Hepatocyte (in vitro differentiated cells): ENCODE measurements around the gene ASXL1. TPM values are rescaled to one million over a fixed set of nuclear protein-coding genes. Genes with fewer than 3 reads are reported as not detected.
A peak's percentile ranks its signal among the peaks of the same experiment; 100 is the strongest.

ENCODE experiments used
- DNase-seq: peaks from one replicate; pipeline ENCODE4 v3.0.0-alpha.2; 2016; ENCODE audit warnings: low spot score
- H2AFZ ChIP-seq: fragments of 200-600 bp; sonication (generic); 2 replicates; pipeline ENCODE4 v1.6.0; 2016; ENCODE audit warnings: antibody characterized with exemption, mild to moderate bottlenecking
- H3K27ac ChIP-seq: fragments of 200-600 bp; sonication (generic); 2 replicates; pipeline ENCODE4 v1.5.1; 2016; ENCODE audit warnings: mild to moderate bottlenecking
- H3K27me3 ChIP-seq: fragments of 200-600 bp; sonication (generic); 2 replicates; pipeline ENCODE4 v1.6.1; 2016
- H3K36me3 ChIP-seq: fragments of 200-600 bp; sonication (generic); replicated peaks from 2 replicates; pipeline ENCODE4 v1.5.1; 2016; ENCODE audit warnings: low read depth; ENCODE audit not compliant: insufficient read depth
- H3K4me1 ChIP-seq: fragments of 200-600 bp; sonication (generic); 2 replicates; pipeline ENCODE4 v1.5.1; 2016; ENCODE audit warnings: mild to moderate bottlenecking, moderate library complexity; ENCODE audit not compliant: insufficient read depth
- H3K4me2 ChIP-seq: fragments of 200-600 bp; sonication (generic); 2 replicates; pipeline ENCODE4 v1.6.0; 2016
- H3K4me3 ChIP-seq: fragments of 200-600 bp; sonication (generic); 2 replicates; pipeline ENCODE4 v1.5.1; 2016; ENCODE audit warnings: mild to moderate bottlenecking
- H3K79me2 ChIP-seq: fragments of 200-600 bp; sonication (generic); 2 replicates; pipeline ENCODE4 v1.6.0; 2017; ENCODE audit warnings: mild to moderate bottlenecking
- H3K9me2 ChIP-seq: fragments of 200-600 bp; sonication (generic); replicated peaks from 2 replicates; pipeline ENCODE4 v1.6.0; 2017; ENCODE audit warnings: mild to moderate bottlenecking; ENCODE audit not compliant: insufficient read depth
- H3K9me3 ChIP-seq: fragments of 200-600 bp; sonication (generic); 2 replicates; pipeline ENCODE4 v1.5.1; 2016; ENCODE audit warnings: low read depth, mild to moderate bottlenecking
- H4K20me1 ChIP-seq: fragments of 200-600 bp; sonication (generic); 2 replicates; pipeline ENCODE4 v1.6.0; 2016; ENCODE audit warnings: mild to moderate bottlenecking; ENCODE audit not compliant: insufficient read depth, poor library complexity, severe bottlenecking
- CTCF ChIP-seq: fragments of 200-600 bp; sonication (generic); IDR thresholded peaks from 2 replicates; pipeline ENCODE4 v1.5.1; 2016; ENCODE audit warnings: antibody characterized with exemption, mild to moderate bottlenecking; ENCODE audit not compliant: poor library complexity
- EZH2 ChIP-seq: fragments of 200-600 bp; sonication (generic); IDR thresholded peaks from 2 replicates; pipeline ENCODE4 v1.6.1; 2016; ENCODE audit warnings: antibody characterized with exemption, mild to moderate bottlenecking, borderline replicate concordance
- EZH2phosphoT487 ChIP-seq: fragments of 200-600 bp; sonication (generic); IDR thresholded peaks from one replicate; pipeline ENCODE4 v1.6.1; 2018; ENCODE audit warnings: antibody characterized with exemption, mild to moderate bottlenecking, low read depth, moderate library complexity; ENCODE audit not compliant: unreplicated experiment, severe bottlenecking
- WGBS: methylation state at CpG from one replicate; pipeline ENCODE4 v1.1.6; 2016; ENCODE audit warnings: low lambda C conversion rate; ENCODE audit errors: missing lambda C conversion rate; 5-methylcytosine and 5-hydroxymethylcytosine counted together
- polyA plus RNA-seq: library from polyadenylated mRNA; unstranded; fragments of >200 nt; fragmentation: Nextera tagmentation; extraction: Ambion mirVana; gene quantifications from 2 replicates; pipeline ENCODE4 v1.2.1, GENCODE V29; 2016
- total RNA-seq: library from RNA; depleted of rRNA; stranded (reverse); fragments of >200 nt; gene quantifications from 2 replicates; pipeline ENCODE4 v1.2.3, GENCODE V29; 2014

Gene ASXL1
- total and polyA plus RNA-seq, 2 experiments from 2014 or later: 82.0 to 95.6 TPM

DNA sequence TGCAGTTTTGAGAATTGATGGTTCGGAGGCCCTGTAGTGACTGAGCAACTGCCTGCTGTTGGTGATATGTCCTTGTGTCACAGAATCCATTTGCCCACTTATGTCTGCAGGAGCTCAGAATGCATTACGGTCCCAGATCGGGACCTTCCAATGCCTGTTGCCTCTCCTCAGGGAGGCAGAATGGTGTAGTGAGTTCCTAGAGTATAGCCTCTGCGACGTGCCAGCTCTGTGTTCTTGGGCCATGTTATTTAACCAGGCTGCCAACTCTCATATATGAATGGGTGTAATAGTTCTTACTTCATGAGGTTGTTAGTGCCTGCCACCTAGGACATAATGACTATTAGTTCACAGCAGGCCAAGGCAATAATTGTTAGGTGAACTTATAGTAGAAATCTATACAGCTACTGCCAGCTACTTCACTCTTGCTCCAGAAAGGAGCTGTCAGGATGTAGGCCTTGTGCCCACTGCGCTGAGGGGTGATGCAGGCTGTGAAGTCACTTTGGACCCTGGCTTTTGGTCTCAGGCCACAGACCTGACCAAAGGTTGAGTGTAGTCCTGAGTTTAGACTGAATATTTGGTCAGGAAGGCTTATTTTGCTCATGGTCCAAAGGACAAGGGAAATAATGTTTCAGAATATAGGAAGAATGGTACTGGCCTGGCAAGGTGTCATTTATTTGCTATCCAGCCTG, 82.1 kb downstream of the ASXL1 start:
- Histone ChIP-seq H3K9me2 (no peaks in the 10 kb centered on the region), H3K4me2 (no peak overlapping the region), H3K79me2 (peaks cover 56% of the 10 kb centered on the region), H3K9me3 (no peaks in the 10 kb centered on the region), H2AFZ (no peak overlapping the region), H3K4me1 (peaks cover 9% of the 10 kb centered on the region), H3K36me3 (no peaks in the 10 kb centered on the region), H3K27ac (no peak overlapping the region), H4K20me1 (peaks cover 8% of the 10 kb centered on the region), H3K4me3 (no peak overlapping the region), H3K27me3 (no peaks in the 10 kb centered on the region)
- DNase-seq: peak; percentile 11
- WGBS: 90% methylated on average over 6 of the region's 6 CpGs
- TF ChIP-seq EZH2: no peak
- no peak for TF ChIP-seq EZH2phosphoT487
- TF ChIP-seq CTCF: no peak

DNA sequence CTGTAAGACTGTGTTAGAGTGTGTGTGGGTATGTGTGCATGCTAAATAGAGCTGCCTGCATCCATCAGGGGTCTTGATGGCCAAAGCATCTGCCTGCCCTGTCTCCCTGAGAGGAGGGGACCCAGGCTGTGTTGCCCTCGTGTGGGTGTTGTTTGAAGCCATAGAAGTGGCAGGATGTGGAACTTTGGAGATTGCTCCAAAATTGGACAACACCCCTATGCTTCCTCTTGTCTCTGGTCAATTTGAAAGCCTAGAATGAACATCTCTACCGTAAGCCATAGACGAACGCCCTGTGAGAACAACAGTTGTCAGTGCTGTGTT, 82.6 kb downstream of the ASXL1 start:
- no peak overlapping the region for H2AFZ ChIP-seq
- no peaks in the 10 kb centered on the region for H3K9me3 ChIP-seq
- TF ChIP-seq EZH2 (no peak), CTCF (no peak), EZH2phosphoT487 (no peak)
- H3K36me3 ChIP-seq: no peaks in the 10 kb centered on the region
- no peak overlapping the region for H3K4me2 ChIP-seq
- H3K4me1 ChIP-seq: peaks cover 13% of the 10 kb centered on the region
- H3K27me3 ChIP-seq: no peaks in the 10 kb centered on the region
- peaks cover 8% of the 10 kb centered on the region for H4K20me1 ChIP-seq
- H3K27ac ChIP-seq: peak overlapping the region; percentile 5
- 86% methylated on average over 4 of the region's 4 CpGs for WGBS
- H3K79me2 ChIP-seq: peaks cover 56% of the 10 kb centered on the region
- no peaks in the 10 kb centered on the region for H3K9me2 ChIP-seq
- no peak for DNase-seq
- no peak overlapping the region for H3K4me3 ChIP-seq

- Histone ChIP-seq H3K9me3 (no peaks in the 10 kb centered on the region), H3K79me2 (peaks cover 56% of the 10 kb centered on the region), H3K4me1 (peaks cover 21% of the 10 kb centered on the region), H3K9me2 (no peaks in the 10 kb centered on the region), H4K20me1 (peaks cover 8% of the 10 kb centered on the region), H3K4me3 (no peak overlapping the region), H3K4me2 (no peak overlapping the region), H3K27ac (peak overlapping the region; percentile 5), H2AFZ (no peak overlapping the region), H3K27me3 (no peaks in the 10 kb centered on the region), H3K36me3 (no peaks in the 10 kb centered on the region)
- TF ChIP-seq EZH2 (no peak), CTCF (no peak), EZH2phosphoT487 (no peak)
- 73% methylated on average over 4 of the region's 4 CpGs for WGBS
- DNase-seq: no peak
Measured at GRCh38 chr20:32441638-32442037, 83.5 kb downstream of the ASXL1 start.
